Rectal smooth muscle tissue (tissue), 1 donor: ENCODE data around the gene FOXP4.

Experiments used
- H3K27ac ChIP-seq: one replicate; pipeline ENCODE4 v1.7.0; 2013; ENCODE audit warnings: low read depth, low read length, inconsistent platforms
- H3K27me3 ChIP-seq: one replicate; pipeline ENCODE4 v1.7.0; 2013; ENCODE audit warnings: low read length; ENCODE audit not compliant: control insufficient read depth, insufficient read depth
- H3K36me3 ChIP-seq: one replicate; pipeline ENCODE4 v1.7.0; 2013; ENCODE audit warnings: low read length; ENCODE audit not compliant: control insufficient read depth, insufficient read depth
- H3K4me1 ChIP-seq: one replicate; pipeline ENCODE4 v1.7.0; 2013; ENCODE audit warnings: low read length; ENCODE audit not compliant: control insufficient read depth, insufficient read depth
- H3K4me3 ChIP-seq: one replicate; pipeline ENCODE4 v1.7.0; 2013; ENCODE audit warnings: low read length
- H3K9ac ChIP-seq: one replicate; pipeline ENCODE4 v1.7.0; 2013; ENCODE audit warnings: low read length

Gene FOXP4

GRCh38 chr6:41555326-41556300 lies 9.4 kb downstream of the FOXP4 start:
- H3K36me3 ChIP-seq: peaks cover 5% of the 10 kb centered on the region
- H3K4me1 ChIP-seq: no peaks in the 10 kb centered on the region
- H3K27me3 ChIP-seq: no peaks in the 10 kb centered on the region
- no peak overlapping the region for H3K4me3 ChIP-seq
- no peak overlapping the region for H3K27ac ChIP-seq
- no peak overlapping the region for H3K9ac ChIP-seq

GRCh38 chr6:41557335-41557734 lies 11.2 kb downstream of the FOXP4 start:
- H3K9ac ChIP-seq: no peak overlapping the region
- peaks cover 8% of the 10 kb centered on the region for H3K36me3 ChIP-seq
- no peak overlapping the region for H3K27ac ChIP-seq
- H3K4me1 ChIP-seq: no peaks in the 10 kb centered on the region
- no peak overlapping the region for H3K4me3 ChIP-seq
- H3K27me3 ChIP-seq: no peaks in the 10 kb centered on the region

- H3K9ac ChIP-seq: no peak overlapping the region
- no peak overlapping the region for H3K27ac ChIP-seq
- peaks cover 3% of the 10 kb centered on the region for H3K36me3 ChIP-seq
- H3K4me1 ChIP-seq: no peaks in the 10 kb centered on the region
- no peak overlapping the region for H3K4me3 ChIP-seq
- H3K27me3 ChIP-seq: no peaks in the 10 kb centered on the region
These were observed 12.0 kb downstream of the FOXP4 start for GRCh38 chr6:41558033-41558807.

GRCh38 chr6:41559655-41560427 lies 13.7 kb downstream of the FOXP4 start:
- peak overlapping the region; percentile 56 for H3K4me3 ChIP-seq
- H3K27me3 ChIP-seq: no peaks in the 10 kb centered on the region
- H3K4me1 ChIP-seq: no peaks in the 10 kb centered on the region
- H3K27ac ChIP-seq: no peak overlapping the region
- H3K36me3 ChIP-seq: peaks cover 3% of the 10 kb centered on the region
- no peak overlapping the region for H3K9ac ChIP-seq

- H3K36me3 ChIP-seq: peaks cover 6% of the 10 kb centered on the region
- no peaks in the 10 kb centered on the region for H3K4me1 ChIP-seq
- H3K27ac ChIP-seq: peak overlapping the region; percentile 19
- H3K9ac ChIP-seq: no peak overlapping the region
- peak overlapping the region; percentile 56 for H3K4me3 ChIP-seq
- no peaks in the 10 kb centered on the region for H3K27me3 ChIP-seq
These were observed 14.4 kb downstream of the FOXP4 start for GRCh38 chr6:41560431-41561192.

GRCh38 chr6:41561416-41561815 lies 15.2 kb downstream of the FOXP4 start:
- Histone ChIP-seq H3K9ac (no peak overlapping the region), H3K36me3 (peaks cover 13% of the 10 kb centered on the region), H3K4me3 (peak overlapping the region; percentile 56), H3K4me1 (no peaks in the 10 kb centered on the region), H3K27ac (no peak overlapping the region), H3K27me3 (no peaks in the 10 kb centered on the region)

GRCh38 chr6:41561931-41562911 lies 16.0 kb downstream of the FOXP4 start:
- Histone ChIP-seq H3K27me3 (no peaks in the 10 kb centered on the region), H3K36me3 (peaks cover 21% of the 10 kb centered on the region), H3K4me3 (no peak overlapping the region), H3K27ac (no peak overlapping the region), H3K4me1 (no peaks in the 10 kb centered on the region), H3K9ac (no peak overlapping the region)

- peaks cover 22% of the 10 kb centered on the region for H3K36me3 ChIP-seq
- no peak overlapping the region for H3K4me3 ChIP-seq
- no peak overlapping the region for H3K9ac ChIP-seq
- no peak overlapping the region for H3K27ac ChIP-seq
- H3K4me1 ChIP-seq: peaks cover 2% of the 10 kb centered on the region
- H3K27me3 ChIP-seq: no peaks in the 10 kb centered on the region
These were observed 17.0 kb downstream of the FOXP4 start for GRCh38 chr6:41563060-41563776.

- Histone ChIP-seq H3K27ac (no peak overlapping the region), H3K27me3 (no peaks in the 10 kb centered on the region), H3K4me1 (peaks cover 15% of the 10 kb centered on the region), H3K36me3 (peaks cover 22% of the 10 kb centered on the region), H3K4me3 (no peak overlapping the region), H3K9ac (no peak overlapping the region)
These were observed 18.4 kb downstream of the FOXP4 start for GRCh38 chr6:41564448-41565142.

GRCh38 chr6:41565701-41566100 lies 19.5 kb downstream of the FOXP4 start:
- Histone ChIP-seq H3K4me1 (peaks cover 26% of the 10 kb centered on the region), H3K36me3 (peaks cover 22% of the 10 kb centered on the region), H3K27ac (no peak overlapping the region), H3K4me3 (no peak overlapping the region), H3K9ac (no peak overlapping the region), H3K27me3 (no peaks in the 10 kb centered on the region)
